Thyroid gland (tissue), 4 donors: ENCODE results near the gene ARHGEF25.

Experiments
- CTCF ChIP-seq, 6 experiments: fragments of 200-600 bp in 3 of 6; fragments of 450-650 bp in 3 of 6; sonication (generic) in 3 of 6; IDR thresholded peaks; one replicate each; pipeline ENCODE4 v1.5.1; 2016 to 2019; ENCODE audit warnings: antibody characterized with exemption in 6 of 6, mild to moderate bottlenecking in 2 of 6, inconsistent platforms in 1 of 6, moderate library complexity in 1 of 6
- POLR2A ChIP-seq, 2 donors: fragments of 450-650 bp; IDR thresholded peaks; one replicate each; pipeline ENCODE4 v1.6.1; 2017; ENCODE audit warnings: antibody characterized with exemption in 2 of 2, mild to moderate bottlenecking in 2 of 2, moderate library complexity in 1 of 2

GRCh38 chr12:57603815-57604453 lies 7.3 kb upstream of the ARHGEF25 start:
- TF ChIP-seq POLR2A (IDR thresholded peaks at IDR 0.05) (no peak), CTCF (IDR thresholded peaks at IDR 0.05) (no peak)
